Stimulated activated CD8-positive, alpha-beta memory T cell treated with anti-CD3 and anti-CD28 coated beads, Interleukin-12 subunit alpha, Interleukin-12 subunit beta, amount 100 ng/mL, for 24 hours (primary cell): ENCODE data around the gene C1QTNF1.

ENCODE experiments used
- DNase-seq: peaks from one replicate; pipeline ENCODE4 v3.0.0-alpha.2; 2020; ENCODE audit errors: extremely low read depth

Gene C1QTNF1

GRCh38 chr17:78992542-78993212 lies 31.3 kb upstream of the C1QTNF1 start:
- DNase-seq = no peak

GRCh38 chr17:78993241-78993956 lies 30.6 kb upstream of the C1QTNF1 start:
- peak; percentile 5 for DNase-seq

- no peak for DNase-seq
Observed at GRCh38 chr17:78993981-78994671, 29.8 kb upstream of the C1QTNF1 start.

- no peak for DNase-seq
Observed at GRCh38 chr17:78995022-78995760, 28.8 kb upstream of the C1QTNF1 start.

- DNase-seq = no peak
Observed at GRCh38 chr17:78995761-78996451, 28.1 kb upstream of the C1QTNF1 start.

GRCh38 chr17:78996781-78997201 lies 27.2 kb upstream of the C1QTNF1 start:
- DNase-seq = no peak

GRCh38 chr17:78997231-78997741 lies 26.7 kb upstream of the C1QTNF1 start:
- DNase-seq = no peak

- no peak for DNase-seq
Observed at GRCh38 chr17:78997881-78998280, 26.1 kb upstream of the C1QTNF1 start.

- DNase-seq = no peak
Observed at GRCh38 chr17:78998311-78999055, 25.5 kb upstream of the C1QTNF1 start.

- DNase-seq = no peak
Observed at GRCh38 chr17:78999056-78999768, 24.8 kb upstream of the C1QTNF1 start.

GRCh38 chr17:78999947-79000395 lies 24.0 kb upstream of the C1QTNF1 start:
- no peak for DNase-seq

GRCh38 chr17:79000396-79001189 lies 23.4 kb upstream of the C1QTNF1 start:
- no peak for DNase-seq

- no peak for DNase-seq
Observed at GRCh38 chr17:79001190-79002020, 22.6 kb upstream of the C1QTNF1 start.

- DNase-seq = no peak
Observed at GRCh38 chr17:79002291-79002690, 21.7 kb upstream of the C1QTNF1 start.

GRCh38 chr17:79002796-79003593 lies 21.0 kb upstream of the C1QTNF1 start:
- DNase-seq = no peak

- no peak for DNase-seq
Observed at GRCh38 chr17:79003661-79004411, 20.1 kb upstream of the C1QTNF1 start.
